DND-41 (cell line): ENCODE data around the gene KCNK17.

ENCODE experiments used
- CTCF ChIP-seq: IDR thresholded peaks from 2 replicates; pipeline ENCODE4 v1.5.1; 2012; ENCODE audit warnings: borderline replicate concordance, low read length, moderate library complexity, mild to moderate bottlenecking; ENCODE audit not compliant: poor library complexity, severe bottlenecking; ENCODE audit errors: extremely low read depth
- EZH2 ChIP-seq: IDR thresholded peaks from 3 replicates; pipeline ENCODE4 v1.6.1; 2012; ENCODE audit warnings: borderline replicate concordance, low read depth, mild to moderate bottlenecking, moderate library complexity, low read length, inconsistent platforms; ENCODE audit not compliant: severe bottlenecking

- TF ChIP-seq CTCF (no peak), EZH2 (no peak)
These were observed 3.0 kb upstream of the KCNK17 start for GRCh38 chr6:39317256-39317655.
